ENCODE data around the gene NOTO.

DNA sequence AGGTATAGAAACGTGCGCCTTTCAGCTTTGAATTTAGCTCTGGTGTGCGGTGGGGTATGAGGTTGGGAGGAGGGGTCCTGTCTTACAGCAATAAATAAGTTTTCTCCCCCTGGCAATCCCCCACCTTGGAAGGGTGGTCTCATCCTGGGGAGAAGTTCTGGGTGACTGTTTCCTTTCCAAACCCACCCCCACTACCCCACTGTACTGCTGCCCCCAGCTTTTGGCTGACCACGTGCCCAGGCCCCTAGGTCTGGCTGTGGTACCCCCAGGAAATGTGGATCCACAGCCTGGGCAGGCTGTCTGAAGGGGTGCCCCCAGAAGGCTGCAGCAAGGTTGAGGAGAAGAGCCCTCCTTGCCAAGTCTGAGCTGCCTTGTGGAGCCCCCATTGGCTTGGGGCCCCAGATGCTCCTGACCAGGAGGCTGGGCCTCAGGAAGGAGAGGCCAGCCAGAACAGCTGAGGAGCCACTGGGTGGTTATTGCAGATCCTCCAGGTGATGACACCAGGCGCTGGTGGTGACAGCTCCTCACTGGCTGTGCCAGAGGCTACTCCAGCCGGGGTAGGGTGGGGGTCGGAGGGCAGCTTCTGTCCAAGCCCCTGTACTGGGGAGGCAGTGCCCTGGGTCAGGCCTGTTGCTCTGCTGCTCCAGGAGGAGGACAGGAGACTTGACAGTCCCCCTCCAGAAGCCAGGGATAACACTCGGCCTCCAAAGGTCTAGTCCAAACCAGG, 56.0 kb downstream of the NOTO start:
- TF ChIP-seq CTCF (IDR thresholded peaks at IDR 0.05), result no peak
- no peak for TF ChIP-seq REST (IDR thresholded peaks at IDR 0.05)
- TF ChIP-seq EP300 (IDR thresholded peaks at IDR 0.05), result no peak
- TF ChIP-seq POLR2A (IDR thresholded peaks at IDR 0.05; ENCODE audit: low read length), result no peak
- TF ChIP-seq MAX (IDR thresholded peaks at IDR 0.05), result no peak
- no peak for TF ChIP-seq SMC3 (IDR thresholded peaks at IDR 0.05)
- no peak for TF ChIP-seq CBX8 (IDR thresholded peaks at IDR 0.05)
- TF ChIP-seq BHLHE40 (IDR thresholded peaks at IDR 0.05; ENCODE audit: low read depth, low read length), result no peak
- TF ChIP-seq NPAS2 (CRISPR knock-in tag; IDR thresholded peaks at IDR 0.05; ENCODE audit: borderline replicate concordance), result no peak
- TF ChIP-seq CEBPB (IDR thresholded peaks at IDR 0.05), result no peak

Measured in A549 (cell line).